GM18909 (cell line): ENCODE data around the gene ESRRB.

Experiments used
- ATAC-seq: cut with Tn5 transposase; IDR thresholded peaks from one replicate; pipeline ENCODE4 v1.9.1; 2021; ENCODE audit warnings: mild to moderate bottlenecking; ENCODE audit not compliant: unreplicated experiment, poor library complexity

ESRRB gene

DNA sequence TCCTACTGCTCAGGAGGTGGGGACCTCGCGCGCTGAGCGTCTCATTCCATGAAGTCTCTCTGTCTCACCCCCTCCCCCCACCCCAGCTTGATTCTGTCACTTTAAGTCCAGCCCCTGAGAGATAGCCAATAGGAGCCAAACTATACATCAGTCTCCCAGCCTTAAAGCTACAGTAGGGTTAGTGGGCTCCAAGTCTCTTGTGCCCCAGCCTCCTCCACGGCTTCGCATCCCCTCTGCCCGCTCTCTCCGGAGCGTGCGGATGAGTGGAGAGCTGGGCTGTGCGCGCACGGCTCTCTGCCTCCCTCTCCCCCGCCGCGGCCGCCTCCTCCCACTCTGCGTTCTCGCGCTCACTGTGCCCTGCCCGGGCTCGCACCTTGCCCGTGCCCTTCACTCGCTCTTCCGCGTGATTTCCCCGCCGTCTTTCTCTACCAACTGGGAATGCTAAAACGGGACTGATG, at the start of gene ESRRB:
Gene ESRRB, plus strand, starts transcription at position 191 of the 458 bp plus-strand sequence. Its CDS starts 265 bp downstream, at position 456.
- no peak for ATAC-seq

DNA sequence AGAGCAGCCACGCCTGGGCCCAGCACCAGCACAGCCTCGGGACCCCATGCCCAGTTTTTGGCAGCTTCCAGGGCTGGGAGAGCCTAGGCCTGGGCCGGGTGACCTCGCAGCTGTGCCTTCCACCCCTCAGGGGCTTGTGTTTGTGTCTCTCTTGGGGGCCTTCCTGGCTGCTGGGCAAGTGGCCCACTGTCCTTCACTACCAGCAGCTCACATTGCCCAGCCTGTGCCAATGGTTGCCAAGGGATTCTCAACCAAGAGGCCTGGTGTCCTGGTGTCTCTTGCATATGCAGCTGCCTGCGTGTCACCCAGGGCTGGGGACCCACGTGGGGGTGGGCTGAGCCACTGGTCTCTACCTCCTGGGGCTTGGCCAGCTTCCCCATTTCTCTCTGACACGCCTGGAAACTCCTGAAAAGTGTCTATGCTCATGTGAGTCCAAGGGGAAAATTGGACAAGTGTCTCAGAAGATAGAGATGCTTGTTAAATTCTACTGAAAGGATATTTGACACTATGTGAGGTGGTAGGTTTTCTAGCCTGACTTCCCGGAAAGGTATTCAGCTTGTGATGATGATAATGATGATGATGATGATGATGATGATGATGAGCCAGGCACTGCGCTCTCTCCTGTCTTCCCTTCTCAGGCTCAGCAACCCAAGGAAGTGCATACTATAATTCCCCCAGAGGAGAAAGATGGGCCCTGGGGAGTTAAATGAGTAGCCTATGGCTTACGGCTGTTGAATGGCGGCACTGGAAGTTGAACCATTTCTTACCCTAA, 48.8 kb upstream of the ESRRB start:
- no peak for ATAC-seq

DNA sequence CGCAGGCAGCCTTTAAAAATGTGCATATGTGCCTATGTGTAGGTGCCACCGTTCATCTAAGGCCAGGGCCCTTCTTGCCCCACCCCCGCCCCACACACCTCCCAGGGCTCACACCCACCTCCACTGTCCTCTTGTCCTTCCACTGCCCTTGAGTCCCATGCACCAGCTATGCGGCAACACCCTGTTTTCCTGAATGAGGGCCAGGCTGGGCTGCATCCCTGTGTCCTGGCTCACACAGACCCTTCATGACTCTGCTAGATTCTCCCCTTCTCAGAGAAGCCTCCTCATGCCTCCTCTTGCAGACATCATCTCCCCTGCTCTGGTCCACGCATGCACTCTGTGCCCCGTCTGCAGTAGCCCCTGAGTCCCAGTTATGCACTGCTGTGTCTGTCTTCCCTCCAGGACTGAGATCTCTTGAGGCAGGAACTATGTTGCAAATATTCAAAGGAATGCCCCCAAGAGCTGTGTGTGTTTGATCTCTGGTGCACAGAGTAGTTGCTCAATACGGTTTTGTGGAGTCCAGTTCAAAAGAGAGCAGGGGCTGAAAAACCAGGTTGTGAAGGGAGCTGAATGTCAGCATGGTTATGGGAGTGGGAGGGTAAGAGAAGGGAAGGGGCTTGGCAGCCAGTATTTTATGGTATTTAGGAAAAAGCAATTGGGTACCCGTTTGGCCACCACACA, 47.3 kb upstream of the ESRRB start:
- ATAC-seq: no peak

DNA sequence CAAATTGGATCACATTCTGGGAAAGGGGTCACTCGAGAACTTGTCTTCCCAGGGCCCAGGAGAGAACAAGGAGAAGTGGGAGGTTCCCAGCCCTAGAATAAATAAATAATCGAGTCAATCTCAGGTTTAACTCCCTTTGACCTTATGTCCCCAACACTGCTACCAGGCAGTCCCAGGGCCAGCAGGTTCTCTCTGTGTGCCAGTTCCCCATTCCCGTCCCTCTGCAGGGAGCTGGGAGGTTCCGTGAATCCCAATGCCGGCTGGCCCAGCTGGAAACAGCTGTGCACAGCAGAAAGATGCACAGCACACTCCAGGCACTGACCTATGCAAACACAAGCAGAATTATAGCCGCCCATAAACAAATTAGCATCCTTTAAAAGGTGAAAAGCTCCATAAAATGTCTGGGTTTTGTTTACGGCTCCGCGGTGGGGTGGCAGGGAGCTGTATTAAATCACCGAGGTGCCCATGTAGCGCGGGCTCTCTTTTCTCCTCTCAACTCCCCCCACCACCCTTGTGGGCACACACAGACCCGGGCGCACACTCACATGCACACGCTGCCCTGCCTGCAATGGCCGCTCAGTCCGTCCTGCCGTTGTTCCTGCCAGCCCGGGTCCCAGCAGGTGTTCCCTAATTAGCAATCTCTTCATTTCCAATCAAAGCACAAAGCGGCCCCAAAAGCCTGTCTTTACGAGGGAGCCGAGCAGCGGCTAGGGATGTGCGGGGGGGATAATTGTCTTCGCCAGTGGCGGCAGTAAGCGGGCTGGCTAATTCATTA, 46.6 kb upstream of the ESRRB start:
- no peak for ATAC-seq

DNA sequence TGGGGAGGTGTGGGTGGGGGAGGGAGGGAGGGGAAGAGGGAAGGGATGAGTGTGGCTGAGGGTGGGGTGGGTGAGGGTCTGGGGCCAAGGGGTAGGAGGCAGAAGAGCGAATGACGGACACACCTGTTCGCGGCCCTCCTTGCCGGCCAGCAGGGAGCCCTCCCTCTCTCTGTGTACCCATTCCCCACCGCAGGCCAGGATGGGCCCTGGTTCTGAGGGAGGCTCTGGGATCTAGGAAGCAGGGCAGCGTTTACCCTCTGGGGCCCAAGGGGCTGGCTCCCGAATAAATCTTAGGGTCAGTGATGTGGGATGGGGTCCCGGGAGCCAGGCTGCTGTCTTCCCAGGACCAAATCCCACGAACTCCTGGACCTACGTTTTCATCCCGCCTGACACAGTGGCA, 46.0 kb upstream of the ESRRB start:
- ATAC-seq: no peak

DNA sequence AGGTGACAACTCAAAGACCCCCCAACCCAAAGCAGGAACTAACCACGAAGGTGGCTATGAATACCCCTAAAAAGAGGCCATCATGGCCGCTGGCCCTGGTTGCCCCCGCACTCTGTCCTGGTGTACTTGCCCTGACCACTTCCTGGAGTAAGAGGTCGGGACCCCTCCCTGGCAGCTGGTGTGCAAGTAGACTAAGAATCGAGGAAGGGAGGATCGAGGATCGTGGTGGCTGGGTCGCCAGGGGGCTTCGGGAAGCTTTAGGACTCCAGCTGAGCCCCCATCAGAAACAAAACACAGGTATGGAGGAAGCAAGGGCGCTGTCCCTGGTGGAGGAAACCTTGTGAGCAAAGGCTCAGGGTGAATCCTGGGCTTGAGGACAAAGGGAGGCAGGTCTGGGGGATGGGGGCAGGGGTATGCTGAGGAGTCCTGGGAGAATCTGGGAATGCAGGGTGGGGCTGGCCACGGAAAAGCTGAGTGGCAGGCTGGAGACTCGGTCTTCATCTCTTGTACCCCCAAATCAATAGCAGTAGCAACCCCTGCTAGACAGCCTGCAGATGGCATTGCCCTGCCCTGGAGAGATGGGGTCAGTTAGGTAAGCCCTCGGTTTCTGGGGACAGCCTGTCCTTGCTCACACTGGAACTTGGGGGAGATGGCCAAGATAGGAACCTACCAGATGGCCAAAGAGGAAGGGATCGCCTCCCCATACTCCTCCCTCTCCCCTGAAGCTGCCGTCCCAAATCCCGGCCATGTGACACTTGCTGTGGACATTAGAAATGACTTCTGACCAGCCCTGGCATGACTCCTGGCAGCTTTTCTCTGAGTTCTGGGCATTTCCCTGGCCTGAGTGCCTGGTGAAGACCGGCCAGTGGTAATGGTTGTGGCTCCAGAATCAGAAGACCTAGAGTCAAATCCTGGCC, 45.3 kb upstream of the ESRRB start:
- ATAC-seq: no peak

DNA sequence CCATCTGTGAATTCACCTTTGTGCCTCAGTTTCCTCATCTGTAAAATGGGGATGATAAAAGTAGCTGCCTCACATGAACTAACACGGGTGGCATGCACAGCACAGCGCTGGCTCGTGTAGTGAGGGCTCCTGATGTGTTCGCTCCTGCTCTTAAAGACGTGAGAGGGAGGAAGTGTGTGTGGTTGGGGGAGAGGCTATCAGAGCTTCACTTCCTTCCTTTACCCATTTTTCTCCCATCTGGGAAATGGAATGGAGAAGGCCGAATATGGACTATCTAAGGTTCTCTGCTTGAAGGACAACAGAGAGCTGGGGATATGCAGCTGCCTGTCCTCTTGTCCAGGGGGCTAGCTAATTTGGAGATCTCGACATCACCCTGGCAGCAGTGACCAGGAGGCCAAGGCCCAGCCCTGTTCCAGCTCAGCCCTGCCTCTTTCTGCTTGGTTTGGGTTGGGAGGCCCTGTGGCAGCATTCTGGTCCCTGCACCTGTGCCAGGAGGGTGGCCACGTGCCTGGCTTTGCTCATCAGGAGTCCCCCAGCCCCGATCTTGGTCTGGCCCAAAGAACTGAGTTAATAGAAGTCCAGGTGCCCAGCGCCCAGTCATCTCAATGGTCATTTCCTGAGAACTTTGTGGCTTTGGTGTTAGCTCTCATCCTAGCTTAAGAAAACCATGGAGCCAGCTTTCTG, 44.5 kb upstream of the ESRRB start:
- ATAC-seq: no peak

DNA sequence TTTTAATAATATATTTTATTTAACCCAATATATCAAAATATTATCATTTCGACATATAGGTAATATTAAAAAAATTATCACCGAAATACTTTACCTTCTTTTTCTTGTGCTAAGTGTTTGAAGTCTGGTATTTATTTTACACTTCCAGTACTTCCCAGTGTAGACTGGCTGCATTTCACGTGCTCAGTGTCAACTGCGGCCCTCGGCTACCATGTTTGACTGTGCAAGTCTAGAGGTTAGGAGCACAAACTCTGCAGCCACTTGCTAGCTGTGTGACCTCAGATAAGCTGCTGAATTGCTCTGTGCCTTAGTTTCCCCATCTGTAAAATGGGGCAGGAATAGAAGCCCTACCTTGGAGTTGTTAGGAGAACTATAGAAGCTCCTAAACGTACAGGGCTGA, 42.3 kb upstream of the ESRRB start:
- no peak for ATAC-seq

DNA sequence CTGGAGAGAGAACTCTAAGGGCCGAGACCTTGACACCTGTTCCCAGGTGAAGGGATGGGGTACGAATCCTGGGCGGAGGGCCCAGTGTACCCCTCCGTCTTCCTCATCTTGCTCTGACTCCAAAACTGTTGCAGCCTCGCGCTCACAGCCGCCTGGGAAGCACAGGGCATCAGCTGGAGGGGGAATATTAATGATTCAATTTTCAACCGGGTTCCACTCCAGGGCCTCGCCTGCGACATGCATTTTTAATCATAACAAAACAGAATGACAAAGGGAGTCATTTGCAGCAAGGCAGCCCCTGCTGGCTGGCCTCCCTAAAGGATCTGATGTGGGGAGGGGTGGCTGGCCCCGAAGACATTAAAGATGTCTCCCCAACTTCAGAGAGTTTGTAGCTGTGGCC, 41.6 kb upstream of the ESRRB start:
- ATAC-seq: no peak

DNA sequence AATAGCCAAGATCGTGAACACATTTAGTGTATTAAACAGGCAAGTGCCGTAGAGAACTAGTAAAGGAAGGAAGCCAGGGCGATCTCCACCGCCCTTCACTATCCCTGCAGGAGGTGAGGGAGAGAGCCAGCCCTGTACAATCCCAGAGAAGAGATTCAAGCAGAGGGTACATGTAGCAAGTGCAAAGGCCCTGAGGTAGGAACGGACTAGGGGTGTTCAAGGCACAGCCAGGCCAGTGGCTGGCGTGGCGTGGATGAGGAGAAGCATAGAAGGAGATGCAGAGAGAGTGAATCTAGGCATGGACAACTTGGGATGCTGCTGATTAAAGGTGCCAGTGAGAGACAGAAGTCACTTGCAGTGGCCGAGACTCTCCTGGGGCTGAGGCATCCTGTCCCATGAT, 39.1 kb upstream of the ESRRB start:
- no peak for ATAC-seq

DNA sequence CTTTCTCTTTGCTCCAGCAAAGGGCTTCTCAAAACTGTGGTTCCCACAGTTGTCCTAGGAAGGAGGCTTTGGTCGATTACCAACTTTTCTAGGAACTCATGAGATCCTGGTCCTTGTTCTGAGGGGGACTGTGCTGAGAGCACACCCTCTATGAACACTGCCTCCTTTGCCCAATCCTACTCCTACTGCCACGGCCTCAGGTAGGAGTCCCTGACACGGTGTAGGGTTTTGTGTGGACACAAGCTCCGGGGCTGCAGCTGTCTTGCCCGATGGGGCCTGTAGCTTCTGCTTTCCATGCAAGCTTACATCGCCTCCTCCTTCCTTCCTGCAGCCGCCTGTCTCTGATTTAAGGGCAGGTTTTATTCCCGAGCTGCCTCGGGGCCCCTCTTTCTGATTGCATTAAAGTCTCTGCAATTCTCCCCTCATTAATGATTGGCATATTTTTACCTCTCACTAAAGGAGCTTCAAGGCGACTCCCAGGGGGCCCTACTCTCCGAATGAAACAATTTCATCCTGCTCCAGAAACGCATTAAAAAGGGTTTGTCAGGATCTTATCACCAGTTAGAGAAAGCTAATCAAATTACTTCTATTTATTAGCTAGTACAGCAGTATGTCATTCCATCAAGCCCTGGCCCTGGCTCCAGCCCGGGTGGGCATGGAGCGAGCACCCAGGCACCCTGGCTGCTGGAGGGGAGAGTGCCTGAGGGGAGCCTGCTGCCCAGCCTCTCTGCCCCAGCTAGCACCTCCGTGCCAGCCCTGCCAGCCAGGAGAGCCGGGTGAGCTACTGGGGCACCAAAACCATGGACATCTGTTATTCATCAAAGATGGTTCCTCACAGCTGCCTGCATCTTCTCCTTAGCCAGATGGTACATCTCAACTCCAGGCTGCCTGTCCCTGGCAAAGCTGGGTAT, 38.0 kb upstream of the ESRRB start:
- ATAC-seq: no peak

DNA sequence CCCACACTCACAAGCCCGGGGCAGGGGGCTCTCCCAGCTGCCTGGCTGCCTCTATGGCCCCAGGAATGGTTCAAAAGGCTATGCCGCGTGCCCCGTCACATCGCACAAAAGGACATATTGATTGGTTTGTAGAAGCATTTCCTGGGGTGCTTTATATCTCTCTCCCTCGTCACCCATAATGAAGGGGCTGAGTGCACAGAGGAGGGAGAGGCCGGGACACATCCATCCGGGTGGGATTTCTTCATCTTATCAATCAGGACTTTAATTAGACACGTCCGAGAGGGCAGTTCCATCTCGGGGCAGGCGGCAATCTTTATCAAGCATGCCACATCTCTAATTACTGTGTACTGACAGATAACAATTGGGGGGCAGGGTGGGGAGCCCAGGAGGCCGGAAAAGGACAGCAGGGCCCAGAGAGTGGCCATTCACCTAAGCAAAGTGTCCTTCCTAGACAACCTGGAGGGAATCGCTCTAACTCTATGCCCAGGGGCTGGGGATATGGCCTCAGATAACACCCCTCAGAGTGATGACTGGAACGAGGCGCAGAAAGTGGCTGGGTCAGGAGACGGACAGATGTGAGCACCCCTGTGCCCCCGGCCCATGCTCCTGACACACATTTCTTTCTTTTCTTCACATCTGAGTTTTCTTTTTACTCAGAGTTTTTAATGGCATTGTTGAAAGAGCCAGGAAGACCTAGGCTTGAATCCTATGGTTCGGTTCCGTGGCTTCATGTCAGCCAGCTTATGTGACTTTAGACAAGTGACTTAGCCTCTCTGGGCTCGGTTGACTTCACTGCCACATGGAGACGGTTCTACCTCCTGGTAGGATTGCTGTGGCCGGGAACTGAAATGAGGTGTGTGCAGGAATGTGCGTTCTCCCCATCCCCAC, 36.0 kb upstream of the ESRRB start:
- ATAC-seq: no peak

DNA sequence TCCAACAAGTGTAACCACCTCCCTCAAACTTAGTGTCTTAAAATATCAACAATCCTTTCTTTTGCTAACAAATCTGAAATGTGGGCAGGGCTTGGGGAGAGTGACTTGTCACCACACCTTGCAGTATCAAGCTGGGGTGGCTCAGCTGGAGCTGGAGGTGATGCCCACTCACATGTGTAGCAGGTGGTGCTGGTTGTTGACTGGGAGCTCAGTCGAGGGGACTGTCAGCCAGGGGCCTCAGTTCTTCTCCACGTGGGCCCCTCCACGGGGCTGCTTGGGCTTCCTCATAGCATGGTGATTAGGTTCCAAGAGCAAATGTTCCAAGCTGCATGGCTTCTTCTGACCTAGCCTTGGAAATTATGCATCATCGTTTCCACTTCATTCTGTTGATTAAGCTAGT, 32.6 kb upstream of the ESRRB start:
- ATAC-seq: no peak

DNA sequence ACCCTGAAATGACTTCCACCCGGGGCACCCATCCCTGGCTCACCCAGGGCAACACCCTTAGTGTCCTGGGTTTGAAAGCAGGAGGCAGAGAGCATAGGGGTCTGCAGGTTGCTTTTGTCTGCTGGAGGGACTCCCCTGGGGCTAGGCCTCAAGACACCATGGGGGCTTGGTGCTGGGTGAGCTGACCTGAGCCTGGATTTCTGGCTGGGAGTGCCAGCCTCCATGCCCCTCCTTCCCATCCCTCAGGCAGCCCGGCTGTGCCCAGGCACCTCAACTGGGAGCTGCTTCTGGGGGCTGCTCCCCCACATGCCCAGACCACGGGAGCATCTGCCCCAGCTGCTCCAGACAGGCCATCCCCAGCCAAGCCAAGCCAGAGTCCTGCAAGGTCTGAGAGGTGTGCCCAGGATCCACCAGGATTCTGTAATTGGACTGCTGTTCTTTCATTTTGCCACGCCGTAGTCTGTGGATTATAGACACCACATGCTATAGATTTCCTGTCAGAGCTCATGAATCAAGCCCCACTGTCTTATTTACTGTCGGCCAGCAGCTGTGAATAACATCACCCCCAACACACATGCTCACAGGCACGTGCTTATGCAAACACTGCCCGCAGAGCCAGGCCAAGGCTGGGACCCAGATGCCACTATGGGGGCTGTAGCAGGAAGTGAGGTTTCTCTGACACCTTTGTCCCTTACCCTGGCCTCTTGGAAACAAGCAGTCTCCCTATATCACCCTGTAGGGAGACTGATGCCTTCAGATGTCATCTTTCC, 29.4 kb upstream of the ESRRB start:
- no peak for ATAC-seq

DNA sequence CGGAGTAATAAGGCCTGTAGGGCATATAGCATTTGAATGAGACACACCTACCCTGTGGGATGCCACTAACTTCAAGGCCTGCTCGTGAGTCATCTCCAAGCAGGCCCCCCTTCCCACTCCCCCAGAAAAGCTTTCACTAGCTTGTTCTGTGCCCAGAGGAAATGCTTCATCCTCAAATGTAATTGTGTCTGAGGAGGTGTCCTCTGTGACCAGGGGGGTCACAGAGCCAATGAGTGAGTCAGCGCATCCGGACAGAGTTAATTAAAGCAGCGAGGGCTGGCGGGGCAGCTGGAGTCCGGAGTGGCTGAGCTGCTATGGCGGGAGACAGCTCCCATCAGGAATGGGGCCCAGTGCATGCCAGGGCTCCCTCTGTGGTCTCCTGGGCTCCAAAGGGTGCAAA, 27.0 kb upstream of the ESRRB start:
- ATAC-seq: no peak

DNA sequence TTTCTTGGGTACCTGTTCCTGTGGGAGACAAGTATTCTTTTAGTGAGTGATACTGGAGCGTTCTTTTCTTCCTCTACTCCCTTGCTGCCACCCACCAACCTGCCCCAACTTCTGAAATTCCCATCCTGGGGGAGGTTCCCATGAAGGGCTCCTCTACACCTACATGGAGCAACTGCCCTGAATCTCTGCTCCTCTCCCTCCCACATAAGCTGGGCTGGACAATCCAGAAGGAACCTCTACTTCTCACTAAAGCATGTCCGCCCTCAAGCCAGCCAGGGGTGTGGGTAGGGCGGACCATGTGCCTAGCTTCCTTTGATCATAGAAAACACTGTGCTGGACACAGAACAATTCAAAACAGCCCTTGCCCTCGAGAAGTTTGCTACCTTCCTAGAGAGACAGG, 25.9 kb upstream of the ESRRB start:
- ATAC-seq: no peak

DNA sequence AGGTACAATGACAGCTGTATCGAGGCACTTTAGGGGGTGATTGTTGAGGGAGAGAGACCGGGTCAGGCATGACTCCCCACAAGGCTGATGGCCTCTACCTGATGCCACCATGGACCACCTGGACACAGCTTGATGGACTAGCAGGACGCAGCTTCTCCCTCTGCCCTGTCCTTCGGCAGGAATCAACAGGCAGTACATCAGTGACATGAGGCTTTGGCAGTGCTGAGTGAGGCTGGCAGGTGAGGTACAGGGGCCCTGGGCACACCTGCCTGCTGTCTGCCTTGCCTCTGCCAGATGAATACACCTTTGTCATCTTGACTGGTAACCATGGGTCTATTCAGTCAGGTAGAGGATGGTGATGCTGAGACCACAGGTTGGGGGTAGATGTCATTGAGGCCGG, 25.3 kb upstream of the ESRRB start:
- no peak for ATAC-seq
